Colon (tissue), 2 donors: Measurements from ENCODE around the gene LHFPL6.
"Not testable (repeated sequence)": the region's sequence is repeated elsewhere in the genome, so short reads cannot be mapped to it uniquely, and the experiment has no call there.

Experiments used
- FAIRE-seq: peaks from 2 replicates; lab custom pipeline; 2012; peaks lifted over from hg19 to GRCh38; lab: Jason Lieb, UNC
- donor health status: control.
- donor health status: control.

Gene LHFPL6

GRCh38 chr13:39345982-39346381 lies 257.0 kb downstream of the LHFPL6 start:
- FAIRE-seq: no peak

GRCh38 chr13:39341251-39341650 lies 261.7 kb downstream of the LHFPL6 start:
- FAIRE-seq: no peak

DNA sequence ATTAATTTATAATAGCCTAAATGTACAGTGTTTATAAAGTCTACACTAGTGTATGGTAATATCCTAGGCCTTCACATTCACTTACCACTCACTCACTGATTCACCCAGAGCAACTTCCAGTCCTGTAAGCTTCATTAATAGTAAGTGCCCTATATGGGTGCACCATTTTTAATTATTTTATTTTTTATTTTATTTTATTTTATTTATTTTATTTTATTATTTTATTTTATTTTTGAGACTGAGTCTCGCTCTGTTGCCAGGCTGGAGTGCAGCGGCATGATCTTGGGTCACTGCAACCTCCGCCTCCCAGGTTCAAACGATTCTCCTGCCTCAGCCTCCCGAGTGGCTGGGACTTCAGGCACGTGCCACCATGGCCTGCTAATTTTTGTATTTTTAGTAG lies 264.9 kb downstream of the LHFPL6 start:
- FAIRE-seq: not testable (repeated sequence)

DNA sequence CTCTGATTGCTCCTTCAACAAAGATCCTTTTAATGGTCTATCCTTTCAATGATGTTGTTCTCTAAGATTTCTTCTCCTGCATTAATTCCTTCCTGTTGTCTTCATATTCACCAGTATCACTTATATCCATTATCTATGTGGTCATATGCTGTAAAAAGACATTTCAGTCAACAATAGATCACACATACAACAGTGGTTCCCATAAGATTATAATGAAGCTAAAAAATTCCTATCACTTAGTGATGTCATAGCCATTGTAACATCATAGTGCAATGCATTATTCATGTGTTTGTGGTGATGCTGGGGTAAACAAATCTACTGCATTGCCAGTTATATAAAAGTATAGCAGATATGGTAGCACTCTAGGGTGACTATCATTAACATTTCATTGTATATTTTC lies 266.1 kb downstream of the LHFPL6 start:
- no peak for FAIRE-seq

GRCh38 chr13:39336207-39336606 lies 266.8 kb downstream of the LHFPL6 start:
- FAIRE-seq: no peak

GRCh38 chr13:39335721-39336120 lies 267.3 kb downstream of the LHFPL6 start:
- FAIRE-seq: no peak

- no peak for FAIRE-seq
These were observed 272.5 kb downstream of the LHFPL6 start for GRCh38 chr13:39330504-39330903.

DNA sequence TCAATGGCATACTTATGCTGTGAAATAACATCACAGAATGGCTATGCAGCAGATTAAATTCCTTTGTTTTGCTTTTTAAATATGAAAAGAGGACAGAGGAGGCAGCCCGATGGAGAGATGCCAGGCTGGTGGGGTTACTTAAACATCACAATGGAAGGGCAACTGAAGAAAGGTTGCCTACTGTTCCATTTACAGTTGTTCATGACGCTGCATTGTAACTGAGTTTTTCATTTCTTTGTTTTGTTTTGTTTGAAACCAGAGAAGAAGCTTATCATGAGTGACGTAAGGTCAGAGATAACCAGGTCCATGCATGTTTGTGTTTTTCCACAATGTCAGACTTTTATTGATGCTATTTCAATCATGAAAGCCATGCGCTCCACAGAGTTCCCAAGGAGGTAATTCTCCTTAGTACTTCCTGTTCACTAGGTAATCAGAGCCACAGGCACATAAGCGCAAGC lies 273.8 kb downstream of the LHFPL6 start:
- FAIRE-seq: no peak

- no peak for FAIRE-seq
These were observed 275.9 kb downstream of the LHFPL6 start for GRCh38 chr13:39327172-39327479.

- FAIRE-seq: no peak
These were observed 276.4 kb downstream of the LHFPL6 start for GRCh38 chr13:39326469-39327171.

GRCh38 chr13:39324806-39325311 lies 278.1 kb downstream of the LHFPL6 start:
- no peak for FAIRE-seq

DNA sequence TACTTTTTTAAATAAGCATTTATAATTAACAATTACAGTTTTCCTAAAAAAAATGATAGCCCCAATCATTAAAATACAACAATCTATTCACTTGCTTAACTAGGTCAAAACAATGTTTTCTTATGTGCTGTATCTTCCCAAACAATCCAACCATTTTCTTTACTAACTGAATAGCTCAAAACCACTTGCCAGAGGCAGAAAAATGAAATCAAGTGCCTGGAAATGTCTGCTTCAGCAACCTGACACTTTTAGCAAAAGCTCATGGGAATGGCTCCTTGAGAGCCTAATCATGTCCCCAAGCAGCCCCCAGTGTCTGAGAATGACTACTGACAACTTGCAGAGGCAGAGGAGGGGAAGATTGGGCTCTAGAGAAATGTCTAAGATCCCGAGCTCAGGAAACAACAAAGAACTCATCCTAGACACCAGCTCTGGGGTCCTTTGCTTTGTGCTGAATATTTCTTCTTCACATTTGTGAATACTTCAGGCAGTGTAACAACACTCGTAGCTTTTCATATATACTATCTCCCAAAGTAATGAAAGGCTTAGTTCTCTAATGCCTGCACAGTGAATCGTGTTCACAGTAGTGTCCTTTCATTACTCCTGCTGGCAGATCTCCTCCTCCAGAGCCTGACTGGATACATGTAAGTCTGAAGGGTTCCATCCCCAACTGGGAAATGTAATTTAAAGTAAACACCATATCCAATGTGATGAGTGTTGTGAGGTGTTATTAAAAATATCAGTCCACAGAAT lies 280.0 kb downstream of the LHFPL6 start:
- no peak for FAIRE-seq

DNA sequence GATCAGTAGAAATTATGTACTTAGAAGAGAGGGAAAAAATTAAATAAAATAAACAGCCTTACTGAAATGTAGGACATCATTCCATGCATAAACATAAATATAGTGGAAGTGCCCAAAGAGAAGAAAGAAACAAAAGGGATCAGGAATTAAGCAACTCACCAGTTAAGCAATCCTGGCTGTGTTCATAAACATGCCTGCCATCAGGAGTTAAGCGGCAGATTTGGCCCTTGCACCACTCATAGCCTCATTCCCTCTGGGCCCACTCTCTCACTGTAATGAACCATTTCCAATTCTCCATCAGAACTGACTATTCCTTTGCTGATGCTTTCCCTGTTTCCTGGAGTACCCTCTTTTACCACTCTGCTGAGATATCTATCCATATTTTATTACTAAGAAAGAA lies 281.4 kb downstream of the LHFPL6 start:
- no peak for FAIRE-seq

GRCh38 chr13:39318161-39318560 lies 284.8 kb downstream of the LHFPL6 start:
- no peak for FAIRE-seq

GRCh38 chr13:39317291-39317690 lies 285.7 kb downstream of the LHFPL6 start:
- FAIRE-seq: no peak

DNA sequence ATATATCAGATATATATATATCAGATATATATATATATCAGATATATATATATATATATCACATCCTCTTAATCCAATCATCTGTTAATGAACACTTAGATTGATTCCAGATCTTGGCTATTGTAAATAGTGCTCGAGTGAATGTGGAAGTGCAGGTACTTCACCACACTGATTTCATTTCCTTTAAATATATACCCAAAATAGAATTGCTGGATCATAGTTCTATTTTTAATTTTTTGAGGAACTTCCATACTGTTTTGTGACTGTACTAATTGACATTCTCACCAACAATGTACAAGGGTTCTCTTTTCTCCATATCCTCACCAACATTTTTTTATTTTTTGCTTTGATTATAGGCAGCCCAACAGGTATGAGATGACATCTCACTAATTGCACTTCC lies 287.2 kb downstream of the LHFPL6 start:
- no peak for FAIRE-seq

GRCh38 chr13:39313721-39314120 lies 289.3 kb downstream of the LHFPL6 start:
- FAIRE-seq: no peak

DNA sequence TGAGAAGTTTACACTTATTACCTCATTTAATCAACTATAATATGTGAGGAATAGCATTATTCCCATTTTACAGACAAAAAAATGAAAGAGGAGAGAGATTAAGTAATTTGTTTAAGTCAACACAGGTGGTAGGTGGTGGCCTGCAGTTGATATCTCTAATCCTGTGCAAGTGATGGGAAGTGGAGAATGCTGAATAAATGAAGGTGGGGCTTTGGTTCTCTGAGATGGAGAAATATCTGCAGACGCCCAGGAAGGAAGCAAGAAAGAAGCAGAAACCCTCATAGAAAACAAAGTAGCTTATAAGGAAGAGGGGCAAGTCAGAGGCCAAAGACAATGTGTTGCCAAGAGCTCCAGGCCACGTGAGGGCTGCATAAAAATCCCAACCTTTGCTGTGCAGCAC lies 290.4 kb downstream of the LHFPL6 start:
- no peak for FAIRE-seq

- no peak for FAIRE-seq
These were observed 291.4 kb downstream of the LHFPL6 start for GRCh38 chr13:39311619-39312018.

- FAIRE-seq: no peak
These were observed 292.0 kb downstream of the LHFPL6 start for GRCh38 chr13:39310961-39311360.

DNA sequence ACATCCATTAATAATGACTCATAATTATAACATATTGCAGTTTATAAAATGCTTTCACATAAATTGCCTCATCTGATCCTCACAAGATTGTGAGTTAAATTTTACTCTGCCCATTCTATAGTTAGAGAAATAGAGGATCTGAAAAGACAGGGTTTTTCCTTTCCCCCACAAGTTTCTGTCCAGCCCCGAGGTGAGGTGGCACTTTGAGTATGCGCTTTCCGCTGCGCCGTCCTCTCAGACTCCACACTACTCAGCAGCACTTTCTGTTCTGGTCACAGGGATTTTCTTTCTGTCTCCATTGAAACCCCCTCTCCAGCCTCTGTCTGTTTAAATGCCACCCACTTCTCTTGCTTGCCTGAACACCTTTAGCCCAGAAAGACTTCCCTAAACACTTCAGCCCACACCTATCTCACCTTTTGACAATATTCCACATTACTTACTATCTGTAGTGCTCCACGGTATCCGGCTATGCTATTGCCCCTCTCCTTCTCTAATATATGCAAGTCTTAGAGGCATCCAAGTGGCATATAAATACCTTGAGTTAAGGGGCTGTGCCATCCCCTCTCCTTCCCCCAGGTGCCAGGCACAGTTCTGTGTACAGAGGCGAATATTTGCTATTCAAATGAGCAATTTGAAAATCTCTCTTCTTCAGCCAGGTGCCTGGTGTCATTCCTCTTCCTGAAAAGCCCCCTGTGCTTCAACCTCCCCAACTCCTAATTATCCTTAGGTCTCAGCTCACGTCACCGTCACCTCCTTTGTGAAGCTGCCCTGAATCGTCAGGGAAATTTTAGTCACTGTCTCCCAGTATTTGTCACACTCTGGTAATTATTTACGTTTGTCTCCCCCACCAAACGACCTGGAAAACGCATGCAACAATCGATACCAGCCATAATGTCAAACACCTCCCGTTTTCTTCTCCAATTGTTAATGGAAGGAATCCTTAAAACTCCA lies 296.1 kb downstream of the LHFPL6 start:
- no peak for FAIRE-seq

GRCh38 chr13:39302820-39303219 lies 300.2 kb downstream of the LHFPL6 start:
- no peak for FAIRE-seq

GRCh38 chr13:39298951-39299350 lies 304.0 kb downstream of the LHFPL6 start:
- FAIRE-seq: no peak
